HCT116 (cell line): Measurements from ENCODE around the gene RGL4. TPM values are rescaled to one million over a fixed set of nuclear protein-coding genes. Genes with fewer than 3 reads are reported as not detected.
A peak's percentile ranks its signal among the peaks of the same experiment; 100 is the strongest.

ENCODE experiments used
- ATAC-seq: fragments of 200-7000 bp; cut with Tn5 transposase; 2 replicates; pipeline ENCODE4 v1.9.1; 2020; ENCODE audit warnings: mild to moderate bottlenecking, moderate library complexity
- BruUV-seq: library from RNA; stranded (reverse); fragments of 400-500 nt; replicated peaks from 2 replicates; lab custom pipeline; 2021; lab: Mats Ljungman, UMichigan
- CTCF ChIA-PET: fragments of 300-600 bp; sonication (Branson Sonifier 250); formaldehyde crosslinking; loops from one replicate; lab custom pipeline; 2021; ENCODE audit warnings: antibody characterized with exemption; lab: Charles Lee
- POLR2A ChIA-PET: fragments of 300-600, 350-600 bp; sonication (Branson Sonifier 250); formaldehyde crosslinking; loops from one replicate; lab custom pipeline; 2021; ENCODE audit warnings: antibody characterized with exemption; lab: Charles Lee
- RAD21 ChIA-PET, 2 experiments: fragments of 300-600 bp; sonication (Branson Sonifier 250); formaldehyde crosslinking; loops; one replicate each; lab custom pipeline; 2023; ENCODE audit warnings: low total read pairs in 2 of 2; ENCODE audit not compliant: uncharacterized antibody in 2 of 2, unreplicated experiment in 2 of 2, low non-redundant PET in 1 of 2; lab: Charles Lee
- DNase-seq: peaks from one replicate; pipeline ENCODE4 v3.0.0-alpha.2; 2010; ENCODE audit warnings: low read depth, low spot score
- H2AFZ ChIP-seq: fragments of 200-600 bp; shearing (Covaris generic), sonication (generic); 2 replicates; pipeline ENCODE4 v1.6.1; 2017; ENCODE audit warnings: low read depth, mixed run types, mixed read lengths, antibody characterized with exemption, low read length; ENCODE audit not compliant: poor library complexity, severe bottlenecking
- H3K27ac ChIP-seq: 2 replicates; pipeline ENCODE4 v1.5.1; 2012; ENCODE audit warnings: low read depth, low read length
- H3K27me3 ChIP-seq: fragments of 200-600 bp; sonication (generic); 2 replicates; pipeline ENCODE4 v1.6.1; 2016; ENCODE audit warnings: mixed run types, low read length, mixed read lengths; ENCODE audit not compliant: insufficient read depth
- H3K36me3 ChIP-seq, 2 experiments: fragments of 200-500 bp in 1 of 2; fragments of 200-600 bp in 1 of 2; sonication (Bioruptor generic) in 1 of 2; sonication (generic) in 1 of 2; 2 replicates each; pipeline versions ENCODE4 v1.5.1 to v1.6.1; 2014 to 2016; ENCODE audit warnings: low read length in 2 of 2, inconsistent platforms in 1 of 2, mixed read lengths in 1 of 2, mixed run types in 1 of 2; ENCODE audit not compliant: insufficient read depth in 2 of 2, control insufficient read depth in 1 of 2
- H3K4me1 ChIP-seq, 2 experiments: fragments of 200-600 bp in 1 of 2; sonication (generic) in 1 of 2; 2 replicates each; pipeline versions ENCODE4 v1.5.1 to v1.6.1; 2012 to 2017; ENCODE audit warnings: low read length in 2 of 2, inconsistent platforms in 1 of 2, mild to moderate bottlenecking in 1 of 2, mixed read lengths in 1 of 2, mixed run types in 1 of 2, moderate library complexity in 1 of 2; ENCODE audit not compliant: insufficient read depth in 2 of 2, control insufficient read depth in 1 of 2
- H3K4me2 ChIP-seq: fragments of 200-600 bp; sonication (generic); 2 replicates; pipeline ENCODE4 v1.6.1; 2017; ENCODE audit warnings: mixed run types, low read length, mixed read lengths
- H3K4me3 ChIP-seq, 2 experiments: fragments of 200-600 bp in 1 of 2; sonication (generic) in 1 of 2; replicated peaks in 1 of 2; 2 replicates each; pipeline ENCODE4 v1.5.1; 2011 to 2016; ENCODE audit warnings: low read length in 2 of 2, control low read depth in 1 of 2, low read depth in 1 of 2, mild to moderate bottlenecking in 1 of 2, mixed read lengths in 1 of 2, mixed run types in 1 of 2
- H3K79me2 ChIP-seq: fragments of 200-600 bp; sonication (generic); 2 replicates; pipeline ENCODE4 v1.6.1; 2017; ENCODE audit warnings: mild to moderate bottlenecking, mixed run types, low read length, moderate library complexity, mixed read lengths; ENCODE audit not compliant: insufficient read depth
- H3K9ac ChIP-seq: fragments of 200-600 bp; sonication (generic); 2 replicates; pipeline ENCODE4 v1.6.1; 2016; ENCODE audit warnings: low read length, mixed read lengths
- H3K9me2 ChIP-seq: fragments of 200-600 bp; sonication (generic), shearing (Covaris generic); 2 replicates; pipeline ENCODE4 v1.6.1; 2017; ENCODE audit warnings: mixed run types, mild to moderate bottlenecking, moderate library complexity; ENCODE audit not compliant: insufficient read depth
- H3K9me3 ChIP-seq, 2 experiments: fragments of 200-500 bp in 1 of 2; fragments of 200-600 bp in 1 of 2; sonication (Bioruptor generic) in 1 of 2; sonication (generic) in 1 of 2; 2 replicates each; pipeline ENCODE4 v1.6.1; 2014 to 2017; ENCODE audit warnings: low read length in 2 of 2, mixed read lengths in 2 of 2, inconsistent platforms in 1 of 2, low read depth in 1 of 2, mild to moderate bottlenecking in 1 of 2, mixed run types in 1 of 2, moderate library complexity in 1 of 2; ENCODE audit not compliant: control insufficient read depth in 1 of 2, insufficient read depth in 1 of 2
- H4K20me1 ChIP-seq: fragments of 200-600 bp; sonication (generic), shearing (Covaris generic); 2 replicates; pipeline ENCODE4 v1.6.1; 2017; ENCODE audit warnings: mixed run types, mild to moderate bottlenecking, moderate library complexity; ENCODE audit not compliant: insufficient read depth
- ELF1 ChIP-seq: IDR thresholded peaks from 2 replicates; pipeline ENCODE4 v1.6.1; 2012; ENCODE audit warnings: low read depth, borderline replicate concordance
- REST ChIP-seq: IDR thresholded peaks from 2 replicates; pipeline ENCODE4 v1.6.1; 2012; ENCODE audit warnings: low read depth
- SP1 ChIP-seq: IDR thresholded peaks from 2 replicates; pipeline ENCODE4 v1.6.1; 2012; ENCODE audit warnings: low read depth
- intact Hi-C: fragments of 100-400 bp; cut with micrococcal nuclease; formaldehyde crosslinking; loops from 2 replicates; pipeline ENCODE4 v1.10.0; 2022
- total RNA-seq: library from RNA; stranded (reverse); gene quantifications from one replicate; pipeline ENCODE4 v1.2.1, GENCODE V29; 2021; ENCODE audit not compliant: unreplicated experiment

Gene RGL4
- total RNA-seq, 1 experiment from 2014 or later: not detected

GRCh38 chr22:23692598-23693291 lies 1.9 kb downstream of the RGL4 start:
- no TSS peak for BruUV-seq

More at GRCh38 chr22:23692598-23693291, 1.9 kb downstream of the RGL4 start:
- Histone ChIP-seq H3K9ac (no peak overlapping the region), H3K27ac (no peak overlapping the region), H3K4me3 (no peak overlapping the region), H3K9me3 (no peaks in the 10 kb centered on the region), H2AFZ (no peak overlapping the region), H3K79me2 (no peaks in the 10 kb centered on the region), H3K9me2 (no peaks in the 10 kb centered on the region), H3K27me3 (no peaks in the 10 kb centered on the region), H4K20me1 (no peaks in the 10 kb centered on the region), H3K4me1 (no peaks in the 10 kb centered on the region), H3K4me2 (no peak overlapping the region)
- intact Hi-C loops: no loop called here
- ChIA-PET POLR2A (no interaction called here), RAD21 (no interaction called here), CTCF (no interaction called here)
- no peak for DNase-seq
- no peak for ATAC-seq
- TF ChIP-seq REST (peak; percentile 27; the same call in 1 of the 2 replicates), ELF1 (no peak), SP1 (no peak)
- TF ChIP-seq, all 23 proteins: peak for 1
- H3K36me3 ChIP-seq: peaks cover 5 to 11% of the 10 kb centered on the region in 2 experiments; a peak in 3 of 4 replicates
